ENCODE measurements around the gene IGFN1. TPM values are rescaled to one million over a fixed set of nuclear protein-coding genes. Genes with fewer than 3 reads are reported as not detected.

The IGFN1 gene
- total RNA-seq, 4 donors from 2014 or later: not detected

- Histone ChIP-seq H3K27ac (no peak overlapping the region), H3K36me3 (no peaks in the 10 kb centered on the region), H3K27me3 (no peaks in the 10 kb centered on the region), H3K4me1 (no peaks in the 10 kb centered on the region), H3K9me3 (no peaks in the 10 kb centered on the region), H3K4me3 (no peak overlapping the region)
- WGBS, 2 donors (ENCODE audit: low coverage in 1 of 2): 60 to 67% methylated on average over 1 of the region's 1 CpG
- TF ChIP-seq CTCF (IDR thresholded peaks at IDR 0.05) (no peak), EP300 (IDR thresholded peaks at IDR 0.05) (no peak), POLR2AphosphoS5 (IDR thresholded peaks at IDR 0.05) (no peak), POLR2A (IDR thresholded peaks at IDR 0.05) (no peak)
- ATAC-seq: no peak
Measured at GRCh38 chr1:201180141-201180540, 10.5 kb upstream of the IGFN1 start.

GRCh38 chr1:201180901-201181300, 9.7 kb upstream of the IGFN1 start:
- ATAC-seq: no peak
- no peak for TF ChIP-seq POLR2AphosphoS5 (IDR thresholded peaks at IDR 0.05)
- TF ChIP-seq EP300 (IDR thresholded peaks at IDR 0.05): no peak
- no peak for TF ChIP-seq CTCF (IDR thresholded peaks at IDR 0.05)
- no peak for TF ChIP-seq POLR2A (IDR thresholded peaks at IDR 0.05)
- H3K4me3 ChIP-seq: no peak overlapping the region
- no peaks in the 10 kb centered on the region for H3K9me3 ChIP-seq
- H3K36me3 ChIP-seq: no peaks in the 10 kb centered on the region
- H3K4me1 ChIP-seq: no peaks in the 10 kb centered on the region
- no peak overlapping the region for H3K27ac ChIP-seq
- 60% methylated on average over 1 of the region's 6 CpGs; no CpG with 5 or more reads in 1 of the 2 donors for WGBS, 2 donors (ENCODE audit: low coverage in 1 of 2)
- no peaks in the 10 kb centered on the region for H3K27me3 ChIP-seq

GRCh38 chr1:201181323-201181722, 9.3 kb upstream of the IGFN1 start:
- Histone ChIP-seq H3K4me3 (no peak overlapping the region), H3K27ac (no peak overlapping the region), H3K36me3 (no peaks in the 10 kb centered on the region), H3K9me3 (no peaks in the 10 kb centered on the region), H3K27me3 (no peaks in the 10 kb centered on the region), H3K4me1 (no peaks in the 10 kb centered on the region)
- no peak for TF ChIP-seq POLR2A (IDR thresholded peaks at IDR 0.05)
- no peak for TF ChIP-seq EP300 (IDR thresholded peaks at IDR 0.05)
- no peak for TF ChIP-seq POLR2AphosphoS5 (IDR thresholded peaks at IDR 0.05)
- no peak for TF ChIP-seq CTCF (IDR thresholded peaks at IDR 0.05)
- ATAC-seq: no peak
- 80 to 100% methylated on average over 1 of the region's 1 CpG for WGBS, 2 donors (ENCODE audit: low coverage in 1 of 2)

- ATAC-seq: no peak
- H3K4me3 ChIP-seq: no peak overlapping the region
- no peaks in the 10 kb centered on the region for H3K36me3 ChIP-seq
- H3K27ac ChIP-seq: no peak overlapping the region
- H3K4me1 ChIP-seq: no peaks in the 10 kb centered on the region
- H3K27me3 ChIP-seq: no peaks in the 10 kb centered on the region
- TF ChIP-seq CTCF (IDR thresholded peaks at IDR 0.05) (no peak), POLR2AphosphoS5 (IDR thresholded peaks at IDR 0.05) (no peak), EP300 (IDR thresholded peaks at IDR 0.05) (no peak), POLR2A (IDR thresholded peaks at IDR 0.05) (no peak)
- H3K9me3 ChIP-seq: no peaks in the 10 kb centered on the region
- 45 to 60% methylated on average over 1 to 2 of the region's 2 CpGs for WGBS, 2 donors (ENCODE audit: low coverage in 1 of 2)
Measured at GRCh38 chr1:201181726-201182125, 8.9 kb upstream of the IGFN1 start.

- ATAC-seq: no peak
- H3K4me1 ChIP-seq: no peaks in the 10 kb centered on the region
- TF ChIP-seq EP300 (IDR thresholded peaks at IDR 0.05): no peak
- TF ChIP-seq CTCF (IDR thresholded peaks at IDR 0.05): no peak
- no peak for TF ChIP-seq POLR2A (IDR thresholded peaks at IDR 0.05)
- TF ChIP-seq POLR2AphosphoS5 (IDR thresholded peaks at IDR 0.05): no peak
- 96 to 100% methylated on average over 3 of the region's 3 CpGs for WGBS, 2 donors (ENCODE audit: low coverage in 1 of 2)
- H3K36me3 ChIP-seq: no peaks in the 10 kb centered on the region
- no peak overlapping the region for H3K4me3 ChIP-seq
- no peaks in the 10 kb centered on the region for H3K9me3 ChIP-seq
- H3K27ac ChIP-seq: no peak overlapping the region
- H3K27me3 ChIP-seq: no peaks in the 10 kb centered on the region
Measured at GRCh38 chr1:201183209-201183608, 7.4 kb upstream of the IGFN1 start.
